AG08395 (cell line): ENCODE data around the gene DCUN1D2.

ENCODE experiments used
- DNase-seq: peaks from one replicate; pipeline ENCODE4 v3.0.0; 2012; ENCODE audit warnings: mixed read lengths, low spot score

DCUN1D2 gene

DNA sequence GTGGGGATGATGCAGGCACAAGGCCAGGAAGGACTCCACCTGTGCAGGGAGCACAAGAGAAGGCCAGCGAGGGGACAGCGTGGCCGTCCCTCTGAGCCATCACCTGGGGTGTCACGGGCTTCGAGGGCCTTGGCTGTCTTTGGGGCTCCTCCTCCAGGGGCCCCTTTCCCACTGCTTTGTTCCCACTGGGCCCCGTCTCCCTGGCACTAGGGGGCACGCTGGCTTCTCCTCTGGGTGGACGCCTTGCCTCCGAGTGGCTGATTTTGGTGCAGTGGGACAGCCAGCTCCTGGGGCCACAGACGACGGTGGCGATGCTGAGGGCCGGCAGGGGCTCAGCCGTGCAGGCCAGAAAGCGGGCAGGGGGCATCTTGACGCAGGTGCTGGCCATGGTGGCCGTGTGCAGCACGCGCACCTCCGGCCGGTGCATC is 83.4 kb downstream of the DCUN1D2 start:
- no peak for DNase-seq

DNA sequence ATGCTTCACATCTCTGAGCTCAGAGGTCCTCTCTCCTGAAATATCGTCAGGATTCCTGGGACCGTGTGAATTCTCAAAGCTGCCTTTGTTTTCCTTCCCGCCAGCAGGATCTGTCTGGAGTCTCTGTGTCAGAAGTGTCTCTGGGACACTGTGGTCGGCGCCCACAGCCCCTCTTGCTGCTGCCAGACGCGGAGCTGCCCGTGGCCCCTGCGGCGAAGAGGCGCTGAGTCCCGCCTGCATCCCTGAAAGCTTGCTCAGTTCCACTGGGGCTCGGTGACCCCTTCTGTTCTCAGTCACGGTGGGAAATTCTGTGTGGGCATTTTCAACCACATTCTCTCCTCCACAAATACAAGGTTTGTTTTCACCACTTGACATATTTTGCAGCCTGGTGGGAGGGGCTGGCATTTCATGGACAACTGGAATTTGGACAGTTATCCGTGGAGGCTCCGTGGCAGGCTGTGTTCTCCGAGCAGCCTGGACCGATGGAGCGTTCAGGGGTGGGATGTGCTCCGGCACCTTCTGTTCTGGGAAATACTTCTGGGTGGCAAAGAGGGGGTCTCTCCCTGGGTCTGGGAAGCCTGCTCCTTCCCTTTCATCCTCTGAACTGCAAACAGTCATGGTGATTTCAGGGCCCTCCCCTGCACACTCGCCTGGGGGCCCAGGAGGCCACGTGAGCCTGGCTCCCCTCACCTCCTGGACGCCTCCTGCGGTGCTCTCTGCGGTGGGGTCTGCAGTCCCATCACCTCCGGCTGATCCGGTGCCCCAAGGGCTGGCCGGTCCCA is 84.0 kb downstream of the DCUN1D2 start:
- DNase-seq, result no peak
